Body of pancreas (tissue), 4 donors: Measurements from ENCODE around the gene DENND2A.

Experiments
- POLR2A ChIP-seq, 3 donors: fragments of 450-650 bp; IDR thresholded peaks; one replicate each; pipeline ENCODE4 v1.6.1; 2016; ENCODE audit warnings: antibody characterized with exemption in 3 of 3, mild to moderate bottlenecking in 2 of 3
- TF ChIP-seq, protein P1 (sequence below), 7 experiments: fragments of 450-650 bp in 4 of 7; fragments of 200-600 bp in 3 of 7; sonication (generic) in 3 of 7; IDR thresholded peaks; one replicate each; pipeline ENCODE4 v1.5.1; 2016 to 2019; ENCODE audit warnings: antibody characterized with exemption in 7 of 7

GRCh38 chr7:140688341-140688740 lies 47.7 kb upstream of the DENND2A start:
- TF ChIP-seq, protein P1, sequence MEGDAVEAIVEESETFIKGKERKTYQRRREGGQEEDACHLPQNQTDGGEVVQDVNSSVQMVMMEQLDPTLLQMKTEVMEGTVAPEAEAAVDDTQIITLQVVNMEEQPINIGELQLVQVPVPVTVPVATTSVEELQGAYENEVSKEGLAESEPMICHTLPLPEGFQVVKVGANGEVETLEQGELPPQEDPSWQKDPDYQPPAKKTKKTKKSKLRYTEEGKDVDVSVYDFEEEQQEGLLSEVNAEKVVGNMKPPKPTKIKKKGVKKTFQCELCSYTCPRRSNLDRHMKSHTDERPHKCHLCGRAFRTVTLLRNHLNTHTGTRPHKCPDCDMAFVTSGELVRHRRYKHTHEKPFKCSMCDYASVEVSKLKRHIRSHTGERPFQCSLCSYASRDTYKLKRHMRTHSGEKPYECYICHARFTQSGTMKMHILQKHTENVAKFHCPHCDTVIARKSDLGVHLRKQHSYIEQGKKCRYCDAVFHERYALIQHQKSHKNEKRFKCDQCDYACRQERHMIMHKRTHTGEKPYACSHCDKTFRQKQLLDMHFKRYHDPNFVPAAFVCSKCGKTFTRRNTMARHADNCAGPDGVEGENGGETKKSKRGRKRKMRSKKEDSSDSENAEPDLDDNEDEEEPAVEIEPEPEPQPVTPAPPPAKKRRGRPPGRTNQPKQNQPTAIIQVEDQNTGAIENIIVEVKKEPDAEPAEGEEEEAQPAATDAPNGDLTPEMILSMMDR (IDR thresholded peaks at IDR 0.05) = no peak
- TF ChIP-seq POLR2A (IDR thresholded peaks at IDR 0.05) = no peak
